K562 (cell line): Measurements from ENCODE around the gene ABCE1. TPM values are rescaled to one million over a fixed set of nuclear protein-coding genes. Genes with fewer than 3 reads are reported as not detected.

Experiments
- ARID1B ChIP-seq: fragments of 450-650 bp; IDR thresholded peaks from 2 replicates; pipeline ENCODE4 v1.6.1; 2016; ENCODE audit warnings: antibody characterized with exemption, mild to moderate bottlenecking, inconsistent platforms
- CBX3 ChIP-seq, 2 experiments: IDR thresholded peaks; 1 replicate in 1 of 2; 2 replicates in 1 of 2; pipeline ENCODE4 v1.6.1; 2012; ENCODE audit warnings: inconsistent platforms in 2 of 2, low read length in 2 of 2, borderline replicate concordance in 1 of 2, control low read depth in 1 of 2
- GTF3C2 ChIP-seq: IDR thresholded peaks from 3 replicates; pipeline ENCODE4 v1.6.1; 2011; ENCODE audit warnings: borderline replicate concordance, mild to moderate bottlenecking, moderate library complexity; ENCODE audit not compliant: insufficient read length; ENCODE audit errors: extremely low read depth
- KLF1 ChIP-seq: fragments of 450-650 bp; IDR thresholded peaks from 2 replicates; pipeline ENCODE4 v1.6.1; 2016; ENCODE audit warnings: missing genetic modification characterization, missing compliant biosample characterization
- KLF10 ChIP-seq: fragments of 250-450 bp; sonication (Bioruptor Pico); IDR thresholded peaks from 2 replicates; pipeline ENCODE4 v1.6.1; 2021; ENCODE audit warnings: matching md5 sums
- NFXL1 ChIP-seq: fragments of 450-650 bp; formaldehyde crosslinking; IDR thresholded peaks from 2 replicates; pipeline ENCODE4 v1.4.0; 2021; ENCODE audit warnings: mild to moderate bottlenecking
- POU5F1 ChIP-seq: fragments of 150-350 bp; IDR thresholded peaks from 2 replicates; pipeline ENCODE4 v1.6.1; 2014; ENCODE audit warnings: borderline replicate concordance, low read length, low read depth, mild to moderate bottlenecking; ENCODE audit not compliant: partially characterized antibody
- PYGO2 ChIP-seq: fragments of 450-650 bp; IDR thresholded peaks from 2 replicates; pipeline ENCODE4 v1.6.1; 2016; ENCODE audit warnings: mild to moderate bottlenecking, missing genetic modification characterization, moderate library complexity, missing compliant biosample characterization
- SMARCA5 ChIP-seq: fragments of 450-650 bp; IDR thresholded peaks from 2 replicates; pipeline ENCODE4 v1.6.1; 2016
- TGIF2 ChIP-seq: sonication (generic); formaldehyde crosslinking; IDR thresholded peaks from 2 replicates; pipeline ENCODE4 v1.8.1; 2022; ENCODE audit warnings: mild to moderate bottlenecking, missing genetic modification reagents, moderate library complexity
- ZKSCAN3 ChIP-seq: fragments of 250-450 bp; sonication (Bioruptor Pico); IDR thresholded peaks from 2 replicates; pipeline ENCODE4 v1.4.0; 2020
- ZNF830 ChIP-seq: fragments of 250-450 bp; sonication (Bioruptor Pico); IDR thresholded peaks from 2 replicates; pipeline ENCODE4 v1.5.0; 2021; ENCODE audit warnings: mild to moderate bottlenecking
- polyA plus RNA-seq, 8 experiments: library from polyadenylated mRNA; depleted of rRNA in 4 of 8; stranded (reverse) in 5 of 8; unstranded in 3 of 8; fragments of >200 nt; fragmentation: Nextera tagmentation in 2 of 8; fragmentation: Illumina TruSeq in 1 of 8; extraction: Ambion mirVana in 2 of 8; extraction: Trizol in 1 of 8; gene quantifications; 2 replicates each; pipeline versions ENCODE4 v1.2.1 to v1.2.3, GENCODE V29; 2011 to 2014; ENCODE audit warnings: inconsistent platforms in 1 of 8, missing spikeins in 1 of 8
- total RNA-seq, 7 experiments: library from RNA; depleted of rRNA in 6 of 7; stranded (reverse); fragments of >200 nt in 6 of 7; fragmentation: Illumina TruSeq in 2 of 7; extraction: Trizol in 2 of 7; gene quantifications; 2 replicates each; pipeline versions ENCODE4 v1.2.1 to v1.2.3, GENCODE V29; 2011 to 2021; ENCODE audit warnings: low replicate concordance in 1 of 7
- TF ChIP-seq, protein P1 (sequence below), 2 experiments: fragments of 450-650 bp in 1 of 2; sonication (generic) in 1 of 2; formaldehyde crosslinking in 1 of 2; IDR thresholded peaks; 2 replicates each; pipeline versions ENCODE4 v1.7.1 to v1.9.0; 2016 to 2022; ENCODE audit warnings: inconsistent platforms in 1 of 2, mild to moderate bottlenecking in 1 of 2, missing genetic modification reagents in 1 of 2
- TF ChIP-seq, protein P2 (sequence below): fragments of 250-450 bp; sonication (Bioruptor Pico); IDR thresholded peaks from 2 replicates; pipeline ENCODE4 v1.8.0; 2021; ENCODE audit warnings: borderline replicate concordance, mild to moderate bottlenecking, moderate library complexity; ENCODE audit not compliant: poor library complexity, severe bottlenecking

The ABCE1 gene
- total and polyA plus RNA-seq, 9 of the 15 experiments (the other 6 are each of a cell fraction or from before 2014, with no cell fraction given) = 134 to 256 (median 169) TPM

GRCh38 chr4:145097821-145098674 lies at the start of gene ABCE1, which contains the start of gene ANAPC10 (continued):
- TF ChIP-seq ARID1B (no peak; the same call in 1 of the 2 replicates), POU5F1 (no peak), ZNF830 (CRISPR knock-in tag) (0 out of 2 replicates have a peak, but pooled peaks have one; percentile 53), NFXL1 (CRISPR knock-in tag) (no peak), KLF10 (CRISPR knock-in tag) (no peak), CBX3 (IDR thresholded peaks at IDR 0.05; ENCODE audit: borderline replicate concordance in 1 of 2, low read length in 2 of 2) (no peak; a peak in 1 of 3 replicates), PYGO2 (tag) (no peak), SMARCA5 (no peak), GTF3C2 (no peak), TGIF2 (CRISPR knock-in tag) (no peak; the same call in 1 of the 2 replicates), ZKSCAN3 (CRISPR knock-in tag) (no peak), KLF1 (no peak; the same call in 1 of the 2 replicates)
- TF ChIP-seq, protein P1, sequence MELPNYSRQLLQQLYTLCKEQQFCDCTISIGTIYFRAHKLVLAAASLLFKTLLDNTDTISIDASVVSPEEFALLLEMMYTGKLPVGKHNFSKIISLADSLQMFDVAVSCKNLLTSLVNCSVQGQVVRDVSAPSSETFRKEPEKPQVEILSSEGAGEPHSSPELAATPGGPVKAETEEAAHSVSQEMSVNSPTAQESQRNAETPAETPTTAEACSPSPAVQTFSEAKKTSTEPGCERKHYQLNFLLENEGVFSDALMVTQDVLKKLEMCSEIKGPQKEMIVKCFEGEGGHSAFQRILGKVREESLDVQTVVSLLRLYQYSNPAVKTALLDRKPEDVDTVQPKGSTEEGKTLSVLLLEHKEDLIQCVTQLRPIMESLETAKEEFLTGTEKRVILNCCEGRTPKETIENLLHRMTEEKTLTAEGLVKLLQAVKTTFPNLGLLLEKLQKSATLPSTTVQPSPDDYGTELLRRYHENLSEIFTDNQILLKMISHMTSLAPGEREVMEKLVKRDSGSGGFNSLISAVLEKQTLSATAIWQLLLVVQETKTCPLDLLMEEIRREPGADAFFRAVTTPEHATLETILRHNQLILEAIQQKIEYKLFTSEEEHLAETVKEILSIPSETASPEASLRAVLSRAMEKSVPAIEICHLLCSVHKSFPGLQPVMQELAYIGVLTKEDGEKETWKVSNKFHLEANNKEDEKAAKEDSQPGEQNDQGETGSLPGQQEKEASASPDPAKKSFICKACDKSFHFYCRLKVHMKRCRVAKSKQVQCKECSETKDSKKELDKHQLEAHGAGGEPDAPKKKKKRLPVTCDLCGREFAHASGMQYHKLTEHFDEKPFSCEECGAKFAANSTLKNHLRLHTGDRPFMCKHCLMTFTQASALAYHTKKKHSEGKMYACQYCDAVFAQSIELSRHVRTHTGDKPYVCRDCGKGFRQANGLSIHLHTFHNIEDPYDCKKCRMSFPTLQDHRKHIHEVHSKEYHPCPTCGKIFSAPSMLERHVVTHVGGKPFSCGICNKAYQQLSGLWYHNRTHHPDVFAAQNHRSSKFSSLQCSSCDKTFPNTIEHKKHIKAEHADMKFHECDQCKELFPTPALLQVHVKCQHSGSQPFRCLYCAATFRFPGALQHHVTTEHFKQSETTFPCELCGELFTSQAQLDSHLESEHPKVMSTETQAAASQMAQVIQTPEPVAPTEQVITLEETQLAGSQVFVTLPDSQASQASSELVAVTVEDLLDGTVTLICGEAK (IDR thresholded peaks at IDR 0.05) = peak; percentile 39; the same call in 1 of the 2 replicates
- TF ChIP-seq, protein P1 (CRISPR knock-in tag; IDR thresholded peaks at IDR 0.05) = no peak
- TF ChIP-seq, protein P2, sequence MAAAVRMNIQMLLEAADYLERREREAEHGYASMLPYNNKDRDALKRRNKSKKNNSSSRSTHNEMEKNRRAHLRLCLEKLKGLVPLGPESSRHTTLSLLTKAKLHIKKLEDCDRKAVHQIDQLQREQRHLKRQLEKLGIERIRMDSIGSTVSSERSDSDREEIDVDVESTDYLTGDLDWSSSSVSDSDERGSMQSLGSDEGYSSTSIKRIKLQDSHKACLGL (CRISPR knock-in tag) = peak; percentile 99
